Effector memory CD8-positive, alpha-beta T cell (primary cell): Measurements from ENCODE around the gene FAM111B.
"Not testable (repeated sequence)": the region's sequence is repeated elsewhere in the genome, so short reads cannot be mapped to it uniquely, and the experiment has no call there.

Experiments
- ATAC-seq: fragments of 150-1000 bp; cut with Tn5 transposase; replicated peaks from 2 replicates; pipeline ENCODE4 v1.10.0; 2021; ENCODE audit warnings: mild to moderate bottlenecking, moderate library complexity
- DNase-seq, 3 experiments: peaks; one replicate each; pipeline ENCODE4 v3.0.0; 2021
- H3K27ac Mint-ChIP-seq, 2 donors: one replicate each; pipeline ENCODE4 v1.8.0; 2022; ENCODE audit warnings: mild to moderate bottlenecking in 2 of 2, mixed read lengths in 2 of 2, moderate library complexity in 2 of 2
- H3K27me3 Mint-ChIP-seq, 2 donors: one replicate each; pipeline ENCODE4 v1.8.0; 2022; ENCODE audit warnings: mixed read lengths in 2 of 2
- H3K36me3 Mint-ChIP-seq: one replicate; pipeline ENCODE4 v1.8.0; 2022; ENCODE audit warnings: mild to moderate bottlenecking, moderate library complexity, mixed read lengths; ENCODE audit not compliant: insufficient read depth
- H3K4me1 Mint-ChIP-seq, 2 donors: one replicate each; pipeline ENCODE4 v1.8.0; 2022; ENCODE audit warnings: low read depth in 2 of 2, mixed read lengths in 2 of 2
- H3K4me3 Mint-ChIP-seq, 2 donors: one replicate each; pipeline ENCODE4 v1.8.0; 2022; ENCODE audit warnings: mild to moderate bottlenecking in 2 of 2, mixed read lengths in 2 of 2, moderate library complexity in 2 of 2
- H3K9me3 Mint-ChIP-seq, 2 donors: one replicate each; pipeline ENCODE4 v1.8.0; 2022; ENCODE audit warnings: mixed read lengths in 2 of 2

The FAM111B gene

DNA sequence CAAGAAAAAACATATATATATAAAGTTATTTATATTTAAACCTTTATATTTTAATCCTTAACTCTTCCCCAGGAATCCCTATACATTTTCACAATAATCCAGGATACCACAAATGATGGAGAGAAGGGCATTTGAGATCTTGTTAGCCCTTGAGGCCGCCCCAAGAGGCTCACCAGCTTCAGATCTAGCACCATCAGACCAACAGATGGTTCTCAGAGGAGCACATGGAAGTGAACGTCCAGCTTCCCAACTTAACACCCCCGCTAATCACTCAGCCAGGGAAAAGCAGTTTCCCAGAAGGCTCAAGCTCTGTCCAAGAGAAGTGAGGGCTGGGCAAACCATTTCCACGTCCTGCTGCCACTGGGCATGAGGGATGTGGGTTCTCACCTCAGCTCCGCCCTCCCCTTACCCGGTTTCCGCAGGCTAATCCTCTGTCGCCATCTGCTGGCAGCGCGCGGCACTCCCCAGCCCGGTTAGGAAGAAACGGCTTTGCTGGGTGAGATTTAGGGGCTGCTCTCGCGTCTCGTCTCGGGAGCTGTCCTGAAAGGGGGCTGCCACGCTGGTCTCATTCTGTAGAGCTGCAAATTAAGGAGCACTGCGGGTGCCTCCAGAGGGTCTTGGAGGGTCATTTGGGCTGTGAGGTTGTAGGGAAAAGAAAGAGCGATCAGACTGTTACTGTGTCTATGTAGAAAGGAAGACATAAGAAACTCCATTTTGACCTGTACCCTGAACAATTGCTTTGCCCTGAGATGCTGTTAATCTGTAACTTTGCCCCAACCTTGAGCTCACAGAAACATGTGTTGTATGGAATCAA lies 28.8 kb downstream of the FAM111B start:
- H3K4me3 Mint-ChIP-seq, result peak overlapping the region; percentile 32 to 34
- DNase-seq, result peak; percentile 88 to 93 (median 90)
- ATAC-seq, result peak; percentile 100
- H3K27me3 Mint-ChIP-seq, result no peaks in the 10 kb centered on the region
- no peaks in the 10 kb centered on the region for H3K9me3 Mint-ChIP-seq
- peaks cover 5 to 9% of the 10 kb centered on the region in 2 donors for H3K4me1 Mint-ChIP-seq
- H3K27ac Mint-ChIP-seq, result peak overlapping the region; percentile 3 to 9
- peaks cover 7% of the 10 kb centered on the region for H3K36me3 Mint-ChIP-seq

DNA sequence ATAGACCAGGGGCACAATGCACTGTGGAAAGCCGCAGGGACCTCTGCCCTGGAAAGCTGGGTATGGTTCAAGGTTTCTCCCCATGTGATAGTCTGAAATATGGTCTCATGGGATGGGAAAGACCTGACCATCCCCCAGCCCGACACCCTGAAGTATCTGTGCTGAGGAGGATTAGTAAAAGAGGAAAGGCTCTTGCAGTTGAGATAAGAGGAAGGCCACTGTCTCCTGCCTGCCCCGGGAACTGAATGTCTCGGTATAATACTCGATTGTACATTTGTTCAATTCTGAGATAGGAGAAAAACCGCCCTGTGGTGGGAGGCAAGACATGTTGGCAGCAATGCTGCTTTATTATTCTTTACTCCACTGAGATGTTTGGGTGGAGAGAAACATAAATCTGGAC lies 29.5 kb downstream of the FAM111B start:
- not testable (repeated sequence) for H3K27me3 Mint-ChIP-seq, H3K9me3 Mint-ChIP-seq, H3K36me3 Mint-ChIP-seq, ATAC-seq, DNase-seq, H3K4me3 Mint-ChIP-seq
- Mint-ChIP-seq H3K27ac (peak overlapping the region in 1 of 2 donors; percentile 53), H3K4me1 (peaks cover 6 to 15% of the 10 kb centered on the region in 2 donors)

DNA sequence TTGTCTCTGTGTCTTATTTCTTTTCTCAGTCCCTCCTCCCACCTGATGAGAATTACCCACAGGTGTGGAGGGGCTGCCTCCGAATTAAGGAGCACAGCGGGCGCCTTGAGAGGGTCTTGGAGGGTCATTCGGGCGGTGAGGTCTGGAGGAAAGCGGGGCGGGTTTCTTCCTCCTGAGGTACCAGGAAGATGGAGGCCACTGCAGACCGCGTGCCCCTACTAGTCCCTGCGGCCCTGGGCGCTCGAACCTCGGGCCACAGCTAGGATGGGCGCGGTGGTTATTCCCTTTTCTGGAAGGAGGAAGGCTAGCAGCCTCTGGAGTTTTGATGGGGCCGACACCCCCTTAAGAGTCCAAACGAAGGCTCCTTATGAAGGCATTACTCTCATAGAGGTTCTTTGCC lies 30.2 kb downstream of the FAM111B start:
- Mint-ChIP-seq H3K4me3 (no peak overlapping the region), H3K27me3 (no peaks in the 10 kb centered on the region), H3K9me3 (no peaks in the 10 kb centered on the region), H3K4me1 (peaks cover 10 to 21% of the 10 kb centered on the region in 2 donors), H3K36me3 (peaks cover 11% of the 10 kb centered on the region), H3K27ac (peak overlapping the region in 1 of 2 donors; percentile 53)
- no peak for DNase-seq
- no peak for ATAC-seq

DNA sequence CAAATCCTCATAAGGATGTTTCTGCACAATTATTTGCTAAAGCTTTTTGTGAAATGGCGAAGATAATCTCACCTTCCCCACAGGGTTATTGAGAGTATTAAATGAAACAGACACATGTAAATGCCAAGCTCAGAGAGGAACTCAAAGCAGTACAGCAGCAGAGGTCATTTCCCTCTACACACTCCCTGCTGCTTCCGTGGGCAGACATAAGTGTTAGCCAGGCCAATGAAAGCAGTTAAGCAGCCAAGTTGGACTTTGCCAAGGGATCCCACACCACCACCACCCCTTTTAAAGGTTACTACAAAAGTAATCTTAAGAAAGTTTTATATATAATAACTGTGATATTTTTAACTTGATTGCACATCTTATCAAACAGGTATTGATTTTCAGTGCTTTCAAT lies 31.6 kb downstream of the FAM111B start:
- DNase-seq (no peak), ATAC-seq (no peak)
- no peaks in the 10 kb centered on the region for H3K9me3 Mint-ChIP-seq
- no peak overlapping the region for H3K27ac Mint-ChIP-seq
- no peak overlapping the region for H3K4me3 Mint-ChIP-seq
- peaks cover 23 to 33% of the 10 kb centered on the region in 2 donors for H3K4me1 Mint-ChIP-seq
- peaks cover 16% of the 10 kb centered on the region for H3K36me3 Mint-ChIP-seq
- H3K27me3 Mint-ChIP-seq, result no peaks in the 10 kb centered on the region

DNA sequence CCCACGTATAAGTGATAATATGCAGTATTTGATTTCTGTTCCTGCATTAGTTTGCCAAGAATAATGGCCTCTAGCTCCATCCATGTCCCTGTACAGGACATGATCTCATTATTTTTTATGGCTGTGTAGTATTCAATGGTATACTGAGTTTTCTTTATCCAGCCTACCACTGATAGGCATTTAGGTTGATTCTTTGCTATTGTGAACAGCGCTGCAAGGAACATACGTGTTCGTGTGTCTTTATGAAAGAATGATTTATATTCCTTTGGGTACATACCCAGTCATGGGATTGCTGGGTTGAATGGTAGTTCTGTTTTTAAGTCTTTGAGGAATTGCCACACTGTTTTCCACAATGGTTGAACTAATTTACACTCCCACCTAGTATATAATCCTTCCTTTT lies 34.2 kb downstream of the FAM111B start:
- no peaks in the 10 kb centered on the region for H3K9me3 Mint-ChIP-seq
- peaks cover 40 to 46% of the 10 kb centered on the region in 2 donors for H3K4me1 Mint-ChIP-seq
- peak overlapping the region; percentile 95 to 96 for H3K4me3 Mint-ChIP-seq
- no peaks in the 10 kb centered on the region for H3K27me3 Mint-ChIP-seq
- H3K27ac Mint-ChIP-seq, result peak overlapping the region; percentile 97 to 98
- ATAC-seq, result no peak
- H3K36me3 Mint-ChIP-seq, result peaks cover 34% of the 10 kb centered on the region
- DNase-seq, result no peak

DNA sequence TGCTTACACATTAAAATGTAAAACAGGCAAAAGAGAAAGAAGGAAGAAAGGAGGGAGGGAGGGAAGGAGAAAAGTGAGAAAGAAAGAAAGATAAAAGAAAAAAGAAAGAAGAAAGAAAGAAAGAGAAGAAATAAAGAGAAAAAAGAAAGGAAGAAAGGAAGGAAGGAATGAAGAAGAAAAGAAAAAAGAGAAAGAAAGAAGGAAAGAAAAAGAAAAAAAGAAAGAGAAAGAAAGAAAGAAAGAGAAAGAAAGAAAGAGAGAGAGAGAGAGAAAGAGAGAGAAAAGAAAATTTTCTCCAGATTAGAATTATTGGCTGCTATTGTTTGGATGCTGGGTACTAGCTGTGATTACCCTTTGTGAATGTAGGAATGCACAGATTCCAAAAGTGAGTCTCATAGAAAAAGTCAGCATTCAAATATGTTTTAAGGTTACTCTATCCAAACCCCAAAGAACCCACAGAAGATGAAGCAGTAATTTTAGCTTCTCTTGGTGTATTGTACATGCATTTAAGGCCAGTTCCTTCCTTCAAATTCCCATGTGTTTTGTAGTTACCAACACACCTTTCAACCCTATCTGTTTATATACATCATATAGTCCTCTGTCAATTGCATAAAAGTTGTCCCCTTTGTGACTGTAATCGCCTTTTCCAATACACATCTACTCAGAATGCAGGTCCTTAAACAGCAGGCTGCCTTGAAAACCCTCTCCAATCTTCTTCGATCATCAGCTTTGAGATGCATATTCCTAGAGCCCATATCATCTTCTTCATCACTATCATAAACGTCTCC lies 34.8 kb downstream of the FAM111B start:
- Mint-ChIP-seq H3K27me3 (no peaks in the 10 kb centered on the region), H3K36me3 (peaks cover 41% of the 10 kb centered on the region), H3K27ac (peak overlapping the region; percentile 97 to 98), H3K4me1 (peaks cover 39 to 52% of the 10 kb centered on the region in 2 donors), H3K9me3 (no peaks in the 10 kb centered on the region), H3K4me3 (peak overlapping the region; percentile 95 to 96)
- ATAC-seq, result no peak
- no peak for DNase-seq

DNA sequence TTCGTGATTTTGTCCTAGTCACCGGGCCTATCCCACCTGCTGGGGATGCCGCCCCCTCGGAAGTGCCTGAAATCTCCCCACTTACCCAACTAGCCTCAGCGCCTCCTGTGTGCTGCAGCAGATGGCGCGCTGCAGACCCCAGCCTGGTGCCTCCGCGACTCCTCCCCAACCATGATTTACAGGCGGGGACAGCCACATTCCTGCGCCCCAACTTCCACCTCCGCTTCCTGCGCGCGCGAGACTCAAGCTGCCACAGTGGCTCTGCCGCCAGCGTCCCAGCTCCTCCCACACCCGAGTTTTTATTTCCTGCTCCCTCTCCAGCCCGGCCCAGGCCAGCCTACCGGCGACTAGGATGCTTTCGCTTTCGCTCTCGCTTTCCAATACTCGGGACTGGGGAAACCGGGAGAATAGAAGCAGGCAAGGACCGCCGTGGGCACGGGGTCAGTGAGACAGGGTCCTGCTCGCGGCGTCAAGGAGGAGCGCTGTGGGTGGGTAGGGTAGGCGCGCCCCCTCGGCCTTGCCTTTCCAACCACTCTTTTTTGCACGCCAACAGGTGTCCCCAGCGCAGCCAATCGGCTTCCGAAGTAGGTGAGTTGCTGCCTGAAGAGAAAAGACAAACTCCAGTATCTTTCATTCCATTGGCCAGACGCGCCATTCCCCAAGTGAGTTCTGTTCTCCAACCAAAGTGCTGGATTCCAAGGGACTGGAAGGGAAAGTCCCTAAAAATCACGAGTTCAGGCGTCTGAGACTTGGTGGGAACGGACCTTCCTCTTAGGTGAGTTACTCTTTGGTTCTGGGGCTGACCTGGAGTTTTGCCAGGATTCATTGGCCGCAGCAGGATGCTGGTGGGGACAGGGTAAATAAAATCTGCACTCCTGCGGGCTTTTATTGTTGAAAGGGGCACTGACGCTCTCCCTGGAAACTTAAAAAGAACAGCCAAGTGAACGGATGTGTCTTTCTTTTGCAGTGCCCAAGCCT lies 35.8 kb downstream of the FAM111B start, which contains the start of gene FAM111A:
FAM111A (plus strand) TSS at position 327 of the 978 bp plus-strand sequence. CDS start 6,017 bp downstream, outside the sequence.
- DNase-seq (peak; percentile 79 to 84 (median 80)), ATAC-seq (peak; percentile 87)
- peaks cover 41% of the 10 kb centered on the region for H3K36me3 Mint-ChIP-seq
- H3K4me1 Mint-ChIP-seq, result peaks cover 39 to 57% of the 10 kb centered on the region in 2 donors
- peak within 1 kb of the TSS; percentile 95 to 96 for H3K4me3 Mint-ChIP-seq
- no peaks in the 10 kb centered on the region for H3K9me3 Mint-ChIP-seq
- H3K27ac Mint-ChIP-seq, result peak within 1 kb of the TSS; percentile 97 to 98
- H3K27me3 Mint-ChIP-seq, result no peaks in the 10 kb centered on the region

DNA sequence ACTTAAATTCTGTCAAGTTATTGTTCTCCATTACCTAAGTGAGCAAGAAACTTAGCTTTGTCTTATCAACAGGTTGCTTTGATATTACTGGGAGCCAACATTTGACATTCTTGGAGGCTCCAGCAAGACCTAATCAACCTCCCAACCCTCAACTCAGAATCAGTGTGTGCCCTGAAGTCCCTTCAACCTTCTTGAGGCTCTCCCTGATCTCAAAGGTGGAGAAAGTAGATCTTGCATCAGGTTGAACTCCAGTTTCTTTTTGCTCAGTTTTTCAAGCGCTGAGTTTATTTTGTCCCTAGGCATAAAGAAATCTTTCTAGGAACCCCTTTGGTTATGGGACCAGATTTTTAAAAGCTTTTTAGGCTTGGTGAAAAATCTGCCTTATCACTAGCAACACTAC lies 37.1 kb downstream of the FAM111B start:
- ATAC-seq (no peak), DNase-seq (no peak)
- Mint-ChIP-seq H3K36me3 (peaks cover 47% of the 10 kb centered on the region), H3K27ac (peak overlapping the region; percentile 97 to 98), H3K4me3 (peak overlapping the region; percentile 95 to 96), H3K9me3 (no peaks in the 10 kb centered on the region), H3K4me1 (peaks cover 39 to 63% of the 10 kb centered on the region in 2 donors), H3K27me3 (no peaks in the 10 kb centered on the region)

DNA sequence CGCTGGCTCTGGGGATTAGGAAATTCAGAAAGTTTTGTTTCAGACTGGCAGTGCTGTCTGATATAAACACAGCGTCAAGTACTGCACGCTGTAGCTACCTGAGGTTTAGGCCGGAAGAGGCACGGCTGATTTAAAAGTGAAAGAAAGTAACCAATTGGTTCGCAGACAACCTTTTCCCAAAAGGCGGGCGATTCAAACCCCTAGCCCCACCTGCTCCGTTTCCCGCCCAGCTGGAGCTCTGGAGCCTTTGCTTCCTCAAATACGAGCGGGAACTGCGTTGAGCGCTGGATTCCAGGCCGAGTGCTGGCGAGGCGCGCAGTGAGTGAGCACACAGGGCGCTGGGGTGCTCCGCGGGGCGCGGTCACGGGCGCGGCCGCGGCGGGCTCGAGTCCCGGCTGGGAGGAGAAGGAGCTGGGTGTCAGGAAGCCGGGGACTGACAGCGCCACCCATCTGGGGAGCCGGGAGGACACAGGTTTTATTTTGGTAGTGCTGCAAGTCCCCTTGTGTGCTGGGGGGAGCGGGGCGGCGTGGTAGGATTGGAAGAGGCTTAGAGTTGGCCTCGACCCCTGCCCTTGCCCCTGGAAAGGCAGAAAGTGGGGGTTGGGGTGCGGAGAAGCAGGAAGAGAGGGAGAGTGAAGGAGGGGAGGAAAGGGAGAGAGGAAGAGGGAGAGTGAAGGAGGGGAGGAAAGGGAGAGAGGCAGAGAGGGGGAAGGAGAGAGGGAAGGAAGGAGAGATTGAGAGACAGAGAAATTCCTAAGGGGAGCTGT lies 37.7 kb downstream of the FAM111B start:
- no peaks in the 10 kb centered on the region for H3K27me3 Mint-ChIP-seq
- peak; percentile 52 for ATAC-seq
- H3K27ac Mint-ChIP-seq, result peak overlapping the region; percentile 97 to 98
- peaks cover 39 to 63% of the 10 kb centered on the region in 2 donors for H3K4me1 Mint-ChIP-seq
- peak overlapping the region; percentile 95 to 96 for H3K4me3 Mint-ChIP-seq
- H3K36me3 Mint-ChIP-seq, result peaks cover 51% of the 10 kb centered on the region
- DNase-seq, result peak; percentile 57 to 63 (median 59)
- no peaks in the 10 kb centered on the region for H3K9me3 Mint-ChIP-seq

DNA sequence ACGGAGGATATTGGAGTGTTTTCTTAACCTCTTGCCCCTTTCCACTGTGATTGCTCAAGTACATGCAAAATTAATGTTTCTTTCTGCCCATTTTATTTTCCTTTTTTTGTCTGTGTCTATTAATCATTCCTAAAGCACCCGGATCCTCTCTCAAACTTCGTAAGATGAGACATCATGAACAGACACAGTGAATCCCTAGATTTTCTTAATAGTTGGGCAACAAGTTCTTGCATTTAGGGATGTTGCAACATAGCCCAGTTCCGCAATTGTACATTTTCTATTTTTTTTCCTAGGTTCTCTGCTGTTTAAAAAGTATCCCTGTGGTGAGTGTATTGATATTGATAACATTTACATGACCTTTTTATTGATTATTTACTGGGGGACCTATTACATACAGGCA lies 38.5 kb downstream of the FAM111B start:
- ATAC-seq (no peak), DNase-seq (no peak)
- no peaks in the 10 kb centered on the region for H3K27me3 Mint-ChIP-seq
- peaks cover 51% of the 10 kb centered on the region for H3K36me3 Mint-ChIP-seq
- H3K9me3 Mint-ChIP-seq, result no peaks in the 10 kb centered on the region
- H3K4me1 Mint-ChIP-seq, result peaks cover 39 to 63% of the 10 kb centered on the region in 2 donors
- peak overlapping the region in 1 of 2 donors; percentile 97 for H3K27ac Mint-ChIP-seq
- peak overlapping the region; percentile 95 to 96 for H3K4me3 Mint-ChIP-seq

DNA sequence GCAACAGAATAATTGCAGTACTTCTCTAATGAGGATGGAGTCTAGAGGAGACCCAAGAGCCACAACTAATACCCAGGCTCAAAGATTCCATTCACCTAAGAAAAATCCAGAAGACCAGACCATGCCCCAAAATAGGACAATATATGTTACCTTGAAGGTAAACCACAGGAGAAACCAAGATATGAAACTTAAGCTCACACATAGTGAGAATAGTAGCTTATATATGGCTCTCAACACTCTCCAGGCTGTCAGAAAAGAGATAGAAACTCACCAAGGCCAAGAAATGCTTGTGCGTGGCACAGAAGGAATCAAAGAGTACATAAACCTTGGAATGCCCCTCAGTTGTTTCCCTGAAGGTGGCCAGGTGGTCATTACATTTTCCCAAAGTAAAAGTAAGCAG lies 44.7 kb downstream of the FAM111B start:
- Mint-ChIP-seq H3K36me3 (peaks cover 17% of the 10 kb centered on the region), H3K4me1 (peaks cover 6 to 16% of the 10 kb centered on the region in 2 donors), H3K9me3 (no peaks in the 10 kb centered on the region), H3K27me3 (no peaks in the 10 kb centered on the region), H3K27ac (peak overlapping the region; percentile 3 to 60), H3K4me3 (no peak overlapping the region)
- DNase-seq (no peak), ATAC-seq (no peak)

DNA sequence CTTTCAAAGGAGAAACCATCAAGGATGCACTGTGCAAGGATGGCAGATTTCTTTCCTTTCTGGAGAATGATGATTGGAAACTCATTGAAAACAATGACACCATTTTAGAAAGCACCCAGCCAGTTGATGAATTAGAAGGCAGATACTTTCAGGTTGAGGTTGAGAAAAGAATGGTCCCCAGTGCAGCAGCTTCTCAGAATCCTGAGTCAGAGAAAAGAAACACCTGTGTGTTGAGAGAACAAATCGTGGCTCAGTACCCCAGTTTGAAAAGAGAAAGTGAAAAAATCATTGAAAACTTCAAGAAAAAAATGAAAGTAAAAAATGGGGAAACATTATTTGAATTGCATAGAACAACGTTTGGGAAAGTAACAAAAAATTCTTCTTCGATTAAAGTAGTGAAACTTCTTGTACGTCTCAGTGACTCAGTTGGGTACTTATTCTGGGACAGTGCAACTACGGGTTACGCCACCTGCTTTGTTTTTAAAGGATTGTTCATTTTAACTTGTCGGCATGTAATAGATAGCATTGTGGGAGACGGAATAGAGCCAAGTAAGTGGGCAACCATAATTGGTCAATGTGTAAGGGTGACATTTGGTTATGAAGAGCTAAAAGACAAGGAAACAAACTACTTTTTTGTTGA lies 45.4 kb downstream of the FAM111B start:
- Mint-ChIP-seq H3K4me1 (peaks cover 6 to 13% of the 10 kb centered on the region in 2 donors), H3K36me3 (peaks cover 16% of the 10 kb centered on the region), H3K27ac (peak overlapping the region; percentile 3 to 60), H3K27me3 (no peaks in the 10 kb centered on the region), H3K9me3 (no peaks in the 10 kb centered on the region), H3K4me3 (peak overlapping the region; percentile 0 to 60)
- DNase-seq (no peak), ATAC-seq (no peak)
